Activated T-cell treated with anti-CD3 and anti-CD28 coated beads, Interleukin-2, amount 50 U/mL, for 72 hours (primary cell): ENCODE data around the gene MAGI2. TPM values are rescaled to one million over a fixed set of nuclear protein-coding genes. Genes with fewer than 3 reads are reported as not detected.

Source experiments
- ATAC-seq, 2 donors: fragments of 150-1000 bp; cut with Tn5 transposase; replicated peaks in 1 of 2; 2 replicates each; pipeline ENCODE4 v1.10.0; 2021; ENCODE audit warnings: moderate library complexity in 2 of 2, mild to moderate bottlenecking in 1 of 2
- DNase-seq, 2 donors: peaks; one replicate each; pipeline ENCODE4 v3.0.0; 2021 to 2022; ENCODE audit warnings: mixed read lengths in 1 of 2
- H3K27ac Mint-ChIP-seq: one replicate; pipeline ENCODE4 v1.8.0; 2022; ENCODE audit warnings: mild to moderate bottlenecking, moderate library complexity, mixed read lengths
- H3K27me3 Mint-ChIP-seq: one replicate; pipeline ENCODE4 v1.8.0; 2022; ENCODE audit warnings: low read depth, mixed read lengths
- H3K36me3 Mint-ChIP-seq, 2 donors: one replicate each; pipeline ENCODE4 v1.8.0; 2022; ENCODE audit warnings: mixed read lengths in 2 of 2, mild to moderate bottlenecking in 1 of 2; ENCODE audit not compliant: insufficient read depth in 2 of 2
- H3K4me1 Mint-ChIP-seq: one replicate; pipeline ENCODE4 v1.8.0; 2022; ENCODE audit warnings: low read depth, mixed read lengths
- H3K4me3 Mint-ChIP-seq, 2 donors: one replicate each; pipeline ENCODE4 v1.8.0; 2022; ENCODE audit warnings: mild to moderate bottlenecking in 2 of 2, mixed read lengths in 2 of 2, moderate library complexity in 2 of 2
- H3K9me3 Mint-ChIP-seq, 2 donors: one replicate each; pipeline ENCODE4 v1.8.0; 2022; ENCODE audit warnings: mixed read lengths in 2 of 2
- total RNA-seq, 2 donors: library from RNA; stranded (reverse); gene quantifications; one replicate each; pipeline ENCODE4 v1.2.3, GENCODE V29; 2022

The MAGI2 gene
- total RNA-seq, 2 donors from 2014 or later, result 0.31 to 0.44 TPM

- Mint-ChIP-seq H3K9me3 (peaks cover 0 to 2% of the 10 kb centered on the region in 2 donors), H3K27me3 (no peaks in the 10 kb centered on the region), H3K27ac (no peak overlapping the region)
Observed at GRCh38 chr7:78412216-78412858, 1041.1 kb downstream of the MAGI2 start.

DNA sequence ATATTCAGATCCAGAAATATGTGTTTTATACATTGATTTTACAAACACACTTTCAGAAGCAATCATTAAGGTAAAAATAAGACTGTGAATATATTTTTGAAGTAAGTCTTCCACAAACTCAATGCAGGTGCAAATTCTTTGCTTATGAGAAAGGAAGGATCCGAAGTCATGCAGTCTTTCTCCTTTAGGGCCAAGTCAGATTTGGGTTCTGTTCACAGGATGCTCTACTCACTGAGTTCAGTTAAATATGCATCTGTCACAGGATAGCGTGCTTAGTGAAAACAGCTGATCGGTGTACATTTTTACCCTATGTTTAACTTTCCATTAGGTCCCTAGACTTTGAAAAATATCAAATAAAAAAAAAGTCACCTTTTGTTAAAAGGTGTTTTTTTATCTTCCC is 1046.4 kb downstream of the MAGI2 start:
- no peaks in the 10 kb centered on the region for H3K36me3 Mint-ChIP-seq
- no peaks in the 10 kb centered on the region for H3K27me3 Mint-ChIP-seq
- DNase-seq (no peak), ATAC-seq (no peak)
- H3K4me1 Mint-ChIP-seq, result no peaks in the 10 kb centered on the region
- H3K9me3 Mint-ChIP-seq, result peaks cover 0 to 1% of the 10 kb centered on the region in 2 donors
- H3K4me3 Mint-ChIP-seq, result no peak overlapping the region
- H3K27ac Mint-ChIP-seq, result no peak overlapping the region

More at GRCh38 chr7:78412216-78412858, 1041.1 kb downstream of the MAGI2 start:
- no peaks in the 10 kb centered on the region for H3K36me3 Mint-ChIP-seq
- H3K4me1 Mint-ChIP-seq, result no peaks in the 10 kb centered on the region
- ATAC-seq, result no peak
- H3K4me3 Mint-ChIP-seq, result no peak overlapping the region
- DNase-seq, result no peak

DNA sequence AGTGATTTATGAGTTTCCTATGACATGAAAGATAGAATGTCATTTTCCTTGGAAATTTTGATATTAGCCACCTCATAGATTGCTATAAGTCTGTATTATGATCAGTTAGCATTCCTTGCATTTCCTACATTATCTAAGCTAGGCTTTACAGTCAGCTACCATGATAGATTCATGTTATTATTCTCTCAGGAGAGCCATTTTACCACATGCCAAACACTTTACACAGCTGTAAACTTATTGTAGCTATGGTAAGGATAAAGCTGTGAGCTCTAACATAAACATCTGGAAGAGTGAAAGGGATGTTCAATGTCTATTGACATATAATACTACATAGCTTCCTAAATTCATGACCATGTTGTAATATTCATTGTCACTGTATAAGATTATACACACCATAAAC is 1046.9 kb downstream of the MAGI2 start:
- no peaks in the 10 kb centered on the region for H3K9me3 Mint-ChIP-seq
- H3K27ac Mint-ChIP-seq, result no peak overlapping the region
- no peak overlapping the region for H3K4me3 Mint-ChIP-seq
- DNase-seq (no peak), ATAC-seq (no peak)
- no peaks in the 10 kb centered on the region for H3K4me1 Mint-ChIP-seq
- no peaks in the 10 kb centered on the region for H3K36me3 Mint-ChIP-seq
- no peaks in the 10 kb centered on the region for H3K27me3 Mint-ChIP-seq

DNA sequence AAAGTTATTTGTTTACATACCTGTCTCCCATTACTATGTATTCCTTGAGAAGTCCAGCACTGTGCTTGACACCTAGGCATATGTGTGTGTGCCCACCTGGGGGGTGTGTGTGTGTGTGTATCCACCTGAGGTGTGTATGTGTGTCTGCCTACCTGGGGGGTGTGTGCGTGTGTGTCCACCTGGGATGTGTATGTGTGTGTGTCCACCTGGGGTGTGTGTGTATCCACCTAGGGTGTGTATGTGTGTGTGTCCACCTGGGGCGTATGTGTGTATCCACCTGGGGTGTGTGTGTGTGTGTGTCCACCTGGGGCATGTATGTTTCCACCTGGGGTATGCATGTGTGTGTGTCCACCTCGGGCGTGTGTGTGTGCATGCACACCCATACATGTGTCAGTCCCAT is 1051.4 kb downstream of the MAGI2 start:
- Mint-ChIP-seq H3K9me3 (no peaks in the 10 kb centered on the region), H3K36me3 (no peaks in the 10 kb centered on the region), H3K4me1 (no peaks in the 10 kb centered on the region), H3K27me3 (no peaks in the 10 kb centered on the region), H3K27ac (no peak overlapping the region), H3K4me3 (no peak overlapping the region)
- ATAC-seq (no peak), DNase-seq (no peak)

GRCh38 chr7:78400038-78400437 is 1053.4 kb downstream of the MAGI2 start:
- Mint-ChIP-seq H3K4me3 (no peak overlapping the region), H3K27ac (no peak overlapping the region), H3K27me3 (no peaks in the 10 kb centered on the region), H3K36me3 (no peaks in the 10 kb centered on the region), H3K4me1 (no peaks in the 10 kb centered on the region), H3K9me3 (peaks cover 0 to 1% of the 10 kb centered on the region in 2 donors)
- DNase-seq (no peak), ATAC-seq (no peak)

GRCh38 chr7:78399033-78399769 is 1054.3 kb downstream of the MAGI2 start:
- H3K9me3 Mint-ChIP-seq, result peaks cover 0 to 1% of the 10 kb centered on the region in 2 donors
- no peak overlapping the region for H3K4me3 Mint-ChIP-seq
- H3K27me3 Mint-ChIP-seq, result no peaks in the 10 kb centered on the region
- ATAC-seq (no peak), DNase-seq (no peak)
- H3K36me3 Mint-ChIP-seq, result no peaks in the 10 kb centered on the region
- no peak overlapping the region for H3K27ac Mint-ChIP-seq
- H3K4me1 Mint-ChIP-seq, result no peaks in the 10 kb centered on the region

DNA sequence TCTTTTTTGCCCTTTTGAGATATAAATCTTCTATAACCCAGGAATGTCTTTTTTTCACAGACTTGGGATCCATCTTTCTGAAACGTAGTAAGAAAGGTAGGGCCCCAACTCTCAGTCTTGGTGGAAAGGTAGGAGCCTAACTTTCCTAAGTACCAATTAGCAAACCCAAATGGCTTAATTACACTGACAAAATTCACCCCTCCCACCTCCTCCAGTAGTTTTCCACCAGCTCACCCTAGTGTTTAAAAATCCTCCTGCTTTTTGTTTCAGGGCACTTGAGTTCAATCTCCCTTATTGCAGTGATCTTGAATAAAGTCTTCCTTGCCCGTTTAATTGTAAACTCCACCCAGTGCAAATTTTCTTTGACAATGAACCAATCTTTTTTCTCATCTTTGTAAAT is 1054.9 kb downstream of the MAGI2 start:
- Mint-ChIP-seq H3K4me1 (no peaks in the 10 kb centered on the region), H3K4me3 (no peak overlapping the region), H3K9me3 (peaks cover 0 to 1% of the 10 kb centered on the region in 2 donors), H3K36me3 (no peaks in the 10 kb centered on the region), H3K27ac (no peak overlapping the region), H3K27me3 (no peaks in the 10 kb centered on the region)
- DNase-seq (no peak), ATAC-seq (no peak)

GRCh38 chr7:78398081-78398480 is 1055.4 kb downstream of the MAGI2 start:
- DNase-seq, result no peak
- Mint-ChIP-seq H3K4me1 (no peaks in the 10 kb centered on the region), H3K27ac (no peak overlapping the region), H3K4me3 (no peak overlapping the region), H3K36me3 (no peaks in the 10 kb centered on the region), H3K9me3 (peaks cover 0 to 1% of the 10 kb centered on the region in 2 donors), H3K27me3 (no peaks in the 10 kb centered on the region)
- ATAC-seq, result no peak

DNA sequence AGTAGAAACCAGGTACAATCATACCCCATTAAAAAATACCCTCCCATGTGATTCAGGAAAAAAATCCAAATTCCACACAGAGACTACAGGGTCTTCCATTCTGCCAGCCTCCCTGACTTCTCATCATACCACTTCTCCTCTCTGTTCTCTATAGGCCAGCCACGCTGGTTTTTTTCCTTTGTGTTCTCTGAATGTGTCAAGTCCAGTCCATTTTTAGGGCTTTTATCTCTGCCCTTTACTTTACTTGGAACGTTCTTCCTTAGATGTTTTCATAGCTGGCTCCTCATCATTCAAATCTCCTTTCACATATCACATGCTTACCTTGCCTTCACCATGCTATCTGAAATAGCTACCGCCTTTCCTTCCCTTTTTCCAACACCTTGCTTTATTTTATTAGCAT is 1057.3 kb downstream of the MAGI2 start:
- Mint-ChIP-seq H3K4me1 (no peaks in the 10 kb centered on the region), H3K36me3 (no peaks in the 10 kb centered on the region), H3K27ac (no peak overlapping the region), H3K27me3 (no peaks in the 10 kb centered on the region), H3K4me3 (no peak overlapping the region), H3K9me3 (peaks cover 0 to 1% of the 10 kb centered on the region in 2 donors)
- DNase-seq (no peak), ATAC-seq (no peak)

GRCh38 chr7:78395298-78396036 is 1058.0 kb downstream of the MAGI2 start:
- DNase-seq, result no peak
- H3K27ac Mint-ChIP-seq, result no peak overlapping the region
- no peak for ATAC-seq
- H3K9me3 Mint-ChIP-seq, result peaks cover 0 to 1% of the 10 kb centered on the region in 2 donors
- H3K4me1 Mint-ChIP-seq, result no peaks in the 10 kb centered on the region
- H3K4me3 Mint-ChIP-seq, result no peak overlapping the region
- no peaks in the 10 kb centered on the region for H3K27me3 Mint-ChIP-seq
- H3K36me3 Mint-ChIP-seq, result no peaks in the 10 kb centered on the region

GRCh38 chr7:78389022-78389421 is 1064.4 kb downstream of the MAGI2 start:
- Mint-ChIP-seq H3K27ac (no peak overlapping the region), H3K27me3 (no peaks in the 10 kb centered on the region), H3K4me1 (no peaks in the 10 kb centered on the region), H3K36me3 (no peaks in the 10 kb centered on the region), H3K4me3 (no peak overlapping the region), H3K9me3 (peaks cover 0 to 3% of the 10 kb centered on the region in 2 donors)
- DNase-seq (no peak), ATAC-seq (no peak)

DNA sequence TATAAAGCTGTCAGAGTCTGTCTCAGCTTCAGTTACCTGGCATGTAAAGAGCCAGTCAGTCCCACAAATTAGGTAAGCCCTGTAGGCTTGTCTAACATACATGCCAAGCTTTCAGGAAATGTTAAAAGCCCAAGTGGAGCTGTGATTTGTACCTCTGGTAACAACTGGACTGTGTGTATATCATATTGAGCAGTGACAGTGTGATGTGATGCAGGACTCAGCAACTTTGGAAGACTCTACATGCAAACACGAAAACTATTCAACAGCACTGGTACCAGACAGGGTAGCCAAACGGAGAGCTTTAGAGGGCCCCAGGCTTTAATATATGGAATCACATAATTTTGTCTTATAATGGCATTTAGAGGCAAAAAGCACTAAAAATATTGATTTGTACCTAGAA is 1066.9 kb downstream of the MAGI2 start:
- ATAC-seq (no peak), DNase-seq (no peak)
- Mint-ChIP-seq H3K4me3 (no peak overlapping the region), H3K27ac (no peak overlapping the region), H3K36me3 (no peaks in the 10 kb centered on the region), H3K4me1 (no peaks in the 10 kb centered on the region), H3K9me3 (peaks cover 0 to 3% of the 10 kb centered on the region in 2 donors), H3K27me3 (no peaks in the 10 kb centered on the region)

- DNase-seq (no peak), ATAC-seq (no peak)
- Mint-ChIP-seq H3K27me3 (no peaks in the 10 kb centered on the region), H3K9me3 (peaks cover under 1 to 3% of the 10 kb centered on the region in 2 donors), H3K27ac (no peak overlapping the region), H3K36me3 (no peaks in the 10 kb centered on the region), H3K4me1 (no peaks in the 10 kb centered on the region), H3K4me3 (no peak overlapping the region)
Observed at GRCh38 chr7:78383096-78383880, 1070.2 kb downstream of the MAGI2 start.
